Mesenchymal stem cell (in vitro differentiated cells and primary cell): Measurements from ENCODE around the gene SKIDA1.

Experiments used
- DNase-seq: peaks from one replicate; pipeline ENCODE4 v3.0.0-alpha.2; 2013
- H2AFZ ChIP-seq: one replicate; pipeline ENCODE4 v1.6.1; 2013; ENCODE audit warnings: low read depth, mild to moderate bottlenecking, control low read depth, inconsistent platforms, low read length, moderate library complexity
- H2AK5ac ChIP-seq: 2 replicates; pipeline ENCODE4 v1.6.1; 2013; ENCODE audit warnings: low read length, moderate library complexity, mild to moderate bottlenecking, inconsistent platforms; ENCODE audit not compliant: severe bottlenecking
- H2BK120ac ChIP-seq: one replicate; pipeline ENCODE4 v1.6.1; 2013; ENCODE audit warnings: low read depth, mild to moderate bottlenecking, inconsistent platforms, low read length, moderate library complexity
- H2BK12ac ChIP-seq, 2 experiments: one replicate each; pipeline ENCODE4 v1.6.1; 2013; ENCODE audit warnings: inconsistent platforms in 2 of 2, low read length in 2 of 2, mild to moderate bottlenecking in 2 of 2, moderate library complexity in 2 of 2, control low read depth in 1 of 2
- H2BK15ac ChIP-seq: one replicate; pipeline ENCODE4 v1.6.1; 2013; ENCODE audit warnings: mild to moderate bottlenecking, low read depth, inconsistent platforms; ENCODE audit not compliant: poor library complexity, severe bottlenecking
- H2BK5ac ChIP-seq: 2 replicates; pipeline ENCODE4 v1.6.1; 2013; ENCODE audit warnings: low read depth, mild to moderate bottlenecking, low read length, control low read depth, inconsistent platforms; ENCODE audit not compliant: poor library complexity, severe bottlenecking
- H3K14ac ChIP-seq, 2 experiments: one replicate each; pipeline ENCODE4 v1.6.1; 2013; ENCODE audit warnings: inconsistent platforms in 2 of 2, low read length in 2 of 2, control low read depth in 1 of 2, mild to moderate bottlenecking in 1 of 2, moderate library complexity in 1 of 2
- H3K18ac ChIP-seq, 2 experiments: one replicate each; pipeline ENCODE4 v1.6.1; 2013; ENCODE audit warnings: inconsistent platforms in 2 of 2, low read length in 2 of 2, control low read depth in 1 of 2, low read depth in 1 of 2, mild to moderate bottlenecking in 1 of 2
- H3K23ac ChIP-seq, 2 experiments: one replicate each; pipeline ENCODE4 v1.6.1; 2013; ENCODE audit warnings: inconsistent platforms in 2 of 2, low read length in 2 of 2, mild to moderate bottlenecking in 2 of 2, moderate library complexity in 2 of 2, control low read depth in 1 of 2
- H3K27ac ChIP-seq: 2 replicates; pipeline ENCODE4 v1.5.1; 2013; ENCODE audit warnings: mild to moderate bottlenecking, moderate library complexity, low read length, control low read depth, inconsistent platforms; ENCODE audit not compliant: poor library complexity, severe bottlenecking
- H3K27me3 ChIP-seq, 2 experiments: 2 replicates each; pipeline versions ENCODE4 v1.6.1 to v1.7.0; 2013; ENCODE audit warnings: low read length in 2 of 2, mild to moderate bottlenecking in 2 of 2, moderate library complexity in 2 of 2, control low read depth in 1 of 2, inconsistent platforms in 1 of 2; ENCODE audit not compliant: control insufficient read depth in 1 of 2, insufficient read depth in 1 of 2
- H3K36me3 ChIP-seq, 2 experiments: 2 replicates each; pipeline versions ENCODE4 v1.6.1 to v1.7.0; 2013; ENCODE audit warnings: low read length in 2 of 2, control low read depth in 1 of 2, inconsistent platforms in 1 of 2, low read depth in 1 of 2, mild to moderate bottlenecking in 1 of 2; ENCODE audit not compliant: insufficient read depth in 2 of 2, control insufficient read depth in 1 of 2
- H3K4ac ChIP-seq, 2 experiments: one replicate each; pipeline ENCODE4 v1.6.1; 2013; ENCODE audit warnings: inconsistent platforms in 2 of 2, low read length in 2 of 2, mild to moderate bottlenecking in 2 of 2, moderate library complexity in 2 of 2, control low read depth in 1 of 2, low read depth in 1 of 2
- H3K4me1 ChIP-seq: 2 replicates; pipeline ENCODE4 v1.6.1; 2013; ENCODE audit warnings: low read depth, low read length, control low read depth; ENCODE audit not compliant: control insufficient read depth, insufficient read depth
- H3K4me2 ChIP-seq: 2 replicates; pipeline ENCODE4 v1.6.1; 2013; ENCODE audit warnings: low read length, mild to moderate bottlenecking, inconsistent platforms; ENCODE audit not compliant: poor library complexity, severe bottlenecking
- H3K4me3 ChIP-seq, 2 experiments: 2 replicates each; pipeline versions ENCODE4 v1.5.1 to v1.7.0; 2013; ENCODE audit warnings: low read length in 2 of 2, mild to moderate bottlenecking in 2 of 2, control low read depth in 1 of 2, low read depth in 1 of 2; ENCODE audit not compliant: insufficient read depth in 1 of 2
- H3K79me1 ChIP-seq: replicated peaks from 2 replicates; pipeline ENCODE4 v1.6.1; 2013; ENCODE audit warnings: mild to moderate bottlenecking, control low read depth, low read length, inconsistent platforms; ENCODE audit not compliant: poor library complexity, severe bottlenecking
- H3K9ac ChIP-seq: 2 replicates; pipeline ENCODE4 v1.7.0; 2013; ENCODE audit warnings: mild to moderate bottlenecking, low read length, moderate library complexity
- H3K9me3 ChIP-seq: 2 replicates; pipeline ENCODE4 v1.7.0; 2013; ENCODE audit warnings: mild to moderate bottlenecking, low read length; ENCODE audit not compliant: control insufficient read depth
- H4K8ac ChIP-seq: one replicate; pipeline ENCODE4 v1.6.1; 2013; ENCODE audit warnings: inconsistent platforms, mild to moderate bottlenecking, low read length, moderate library complexity
- H4K91ac ChIP-seq: one replicate; pipeline ENCODE4 v1.6.1; 2013; ENCODE audit warnings: mild to moderate bottlenecking, low read length, inconsistent platforms
- WGBS: methylation state at CpG from one replicate; pipeline ENCODE4 v1.1.7; 2013; ENCODE audit warnings: mixed read lengths; 5-methylcytosine and 5-hydroxymethylcytosine counted together

SKIDA1 gene

GRCh38 chr10:21503542-21503941 is 21.9 kb downstream of the SKIDA1 start:
- no peak for DNase-seq
- H3K4ac ChIP-seq = no peak overlapping the region
- no peak overlapping the region for H3K18ac ChIP-seq
- no peak overlapping the region for H3K27ac ChIP-seq
- H4K8ac ChIP-seq = no peak overlapping the region
- H2BK120ac ChIP-seq = no peak overlapping the region
- H2AK5ac ChIP-seq = no peak overlapping the region
- H3K79me1 ChIP-seq = peaks cover 1% of the 10 kb centered on the region
- no peak overlapping the region for H2BK5ac ChIP-seq
- no peak overlapping the region for H3K9ac ChIP-seq
- no peak overlapping the region for H3K4me3 ChIP-seq
- H3K23ac ChIP-seq = no peak overlapping the region
- H3K27me3 ChIP-seq = no peaks in the 10 kb centered on the region
- 73% methylated on average over 1 of the region's 1 CpG for WGBS
- H3K4me2 ChIP-seq = no peak overlapping the region
- H2AFZ ChIP-seq = no peak overlapping the region
- H3K14ac ChIP-seq = no peak overlapping the region
- no peak overlapping the region for H4K91ac ChIP-seq
- no peaks in the 10 kb centered on the region for H3K9me3 ChIP-seq
- H2BK12ac ChIP-seq = no peak overlapping the region
- peaks cover 15% of the 10 kb centered on the region for H3K4me1 ChIP-seq
- H2BK15ac ChIP-seq = no peak overlapping the region
- H3K36me3 ChIP-seq = no peaks in the 10 kb centered on the region

GRCh38 chr10:21502348-21502740 is 23.1 kb downstream of the SKIDA1 start:
- no peak overlapping the region for H2BK5ac ChIP-seq
- H3K14ac ChIP-seq = no peak overlapping the region
- H3K4me3 ChIP-seq = no peak overlapping the region
- no peak overlapping the region for H4K8ac ChIP-seq
- DNase-seq = no peak
- no peak overlapping the region for H3K27ac ChIP-seq
- no peak overlapping the region for H3K4me2 ChIP-seq
- H3K36me3 ChIP-seq = no peaks in the 10 kb centered on the region
- no peak overlapping the region for H2BK120ac ChIP-seq
- H3K4ac ChIP-seq = no peak overlapping the region
- H2BK15ac ChIP-seq = no peak overlapping the region
- no peak overlapping the region for H4K91ac ChIP-seq
- H2AK5ac ChIP-seq = no peak overlapping the region
- no peak overlapping the region for H2AFZ ChIP-seq
- H3K18ac ChIP-seq = peak overlapping the region; percentile 4 to 19
- H2BK12ac ChIP-seq = no peak overlapping the region
- no peaks in the 10 kb centered on the region for H3K27me3 ChIP-seq
- H3K4me1 ChIP-seq = peaks cover 14% of the 10 kb centered on the region
- peaks cover 1% of the 10 kb centered on the region for H3K79me1 ChIP-seq
- no peaks in the 10 kb centered on the region for H3K9me3 ChIP-seq
- WGBS = 59% methylated on average over 2 of the region's 3 CpGs
- no peak overlapping the region for H3K9ac ChIP-seq
- H3K23ac ChIP-seq = no peak overlapping the region

GRCh38 chr10:21501731-21502347 is 23.6 kb downstream of the SKIDA1 start:
- Histone ChIP-seq H2BK15ac (no peak overlapping the region), H2BK12ac (no peak overlapping the region), H3K18ac (peak overlapping the region in 1 of 2 experiments; percentile 19), H2AFZ (no peak overlapping the region), H3K4me2 (no peak overlapping the region), H3K9me3 (no peaks in the 10 kb centered on the region), H3K23ac (no peak overlapping the region), H2BK5ac (no peak overlapping the region), H3K4me1 (peaks cover 15% of the 10 kb centered on the region), H2BK120ac (no peak overlapping the region), H3K27ac (no peak overlapping the region), H4K8ac (no peak overlapping the region), H3K4me3 (no peak overlapping the region), H3K4ac (no peak overlapping the region), H3K36me3 (no peaks in the 10 kb centered on the region), H3K79me1 (peaks cover 1% of the 10 kb centered on the region), H3K9ac (no peak overlapping the region), H3K27me3 (no peaks in the 10 kb centered on the region), H4K91ac (no peak overlapping the region), H2AK5ac (no peak overlapping the region), H3K14ac (no peak overlapping the region)
- DNase-seq = no peak
- WGBS = 63% methylated on average over 1 of the region's 2 CpGs

- peak overlapping the region; percentile 57 for H2AK5ac ChIP-seq
- peak overlapping the region in 1 of 2 experiments; percentile 35 for H3K4ac ChIP-seq
- H3K9ac ChIP-seq = no peak overlapping the region
- no peak overlapping the region for H3K4me2 ChIP-seq
- H3K14ac ChIP-seq = no peak overlapping the region
- H3K4me3 ChIP-seq = no peak overlapping the region
- H2BK15ac ChIP-seq = no peak overlapping the region
- peaks cover 15% of the 10 kb centered on the region for H3K4me1 ChIP-seq
- H3K79me1 ChIP-seq = peaks cover 1% of the 10 kb centered on the region
- H3K18ac ChIP-seq = no peak overlapping the region
- H3K27ac ChIP-seq = no peak overlapping the region
- no peak overlapping the region for H4K91ac ChIP-seq
- no peak overlapping the region for H2BK12ac ChIP-seq
- no peak for DNase-seq
- H3K27me3 ChIP-seq = no peaks in the 10 kb centered on the region
- H2BK5ac ChIP-seq = no peak overlapping the region
- H3K36me3 ChIP-seq = no peaks in the 10 kb centered on the region
- H2BK120ac ChIP-seq = no peak overlapping the region
- no peaks in the 10 kb centered on the region for H3K9me3 ChIP-seq
- H2AFZ ChIP-seq = no peak overlapping the region
- H3K23ac ChIP-seq = peak overlapping the region in 1 of 2 experiments; percentile 56
- WGBS = 79% methylated on average over 5 of the region's 5 CpGs
- peak overlapping the region; percentile 52 for H4K8ac ChIP-seq
Measured at GRCh38 chr10:21501091-21501490, 24.4 kb downstream of the SKIDA1 start.
